ENCODE results near the gene ATP11A.

ATP11A gene

GRCh38 chr13:112757759-112758086, 67.9 kb downstream of the ATP11A start:
- DNase-seq (ENCODE audit: low read depth in 2 of 2, low spot score in 1 of 2), result no peak

GRCh38 chr13:112759053-112759452, 69.2 kb downstream of the ATP11A start:
- no peak for DNase-seq (ENCODE audit: low read depth in 2 of 2, low spot score in 1 of 2)

- DNase-seq (ENCODE audit: low read depth in 2 of 2, low spot score in 1 of 2), result no peak
Observed at GRCh38 chr13:112759827-112760226, 70.0 kb downstream of the ATP11A start.

GRCh38 chr13:112760435-112760834, 70.6 kb downstream of the ATP11A start:
- DNase-seq (ENCODE audit: low read depth in 2 of 2, low spot score in 1 of 2), result no peak

- no peak for DNase-seq (ENCODE audit: low read depth in 2 of 2, low spot score in 1 of 2)
Observed at GRCh38 chr13:112760931-112761330, 71.1 kb downstream of the ATP11A start.

DNA sequence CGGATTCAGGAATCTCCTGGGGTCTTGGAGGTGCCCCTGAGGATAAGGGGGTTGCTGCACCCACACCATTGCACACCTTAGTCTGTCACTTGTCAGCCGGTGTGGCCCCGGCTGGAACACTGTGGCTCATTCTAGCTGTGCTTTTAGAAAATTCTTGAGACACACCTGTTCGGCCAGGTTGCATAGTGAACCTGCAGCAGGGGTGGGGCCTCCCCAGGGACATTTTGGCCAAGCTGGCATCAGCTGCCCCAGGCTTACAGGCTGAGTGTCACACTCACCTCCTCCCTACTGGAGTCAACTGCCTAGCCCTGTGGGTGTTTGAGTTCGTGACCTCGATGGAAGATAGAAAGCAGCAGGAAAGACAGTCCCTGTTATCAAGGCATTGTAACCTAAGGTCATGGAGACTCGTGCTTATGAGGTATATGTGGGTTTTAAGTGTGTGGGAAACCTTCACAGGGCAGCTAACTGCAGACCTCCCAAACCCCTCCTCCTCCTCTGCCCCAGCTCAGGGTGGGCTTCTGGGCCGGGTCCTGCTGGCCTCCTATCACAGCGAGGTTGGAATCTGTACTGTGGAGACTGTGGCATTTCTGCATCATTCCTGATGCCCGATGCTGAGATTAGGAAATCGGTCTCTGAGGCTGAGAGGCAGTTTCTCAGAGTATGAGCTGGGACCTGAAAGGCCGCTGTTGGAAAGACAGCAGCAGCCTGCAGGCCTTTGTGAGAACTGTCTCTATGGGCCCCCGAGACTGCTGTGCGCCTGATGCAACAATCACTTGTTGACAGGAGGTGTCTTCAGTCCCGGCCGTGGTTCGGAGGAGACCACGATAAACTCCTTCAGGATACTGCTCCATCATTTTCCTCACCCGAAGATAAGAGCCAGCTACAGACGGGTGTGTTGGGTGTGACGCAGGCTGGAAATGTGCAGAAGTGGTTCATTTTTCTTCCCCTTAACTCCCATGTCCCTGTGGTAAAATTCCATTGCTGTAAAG, 72.2 kb downstream of the ATP11A start:
- DNase-seq (ENCODE audit: low read depth in 2 of 2, low spot score in 1 of 2), result no peak

GRCh38 chr13:112762690-112763080, 72.8 kb downstream of the ATP11A start:
- no peak for DNase-seq (ENCODE audit: low read depth in 2 of 2, low spot score in 1 of 2)

GRCh38 chr13:112764028-112764427, 74.2 kb downstream of the ATP11A start:
- DNase-seq (ENCODE audit: low read depth in 2 of 2, low spot score in 1 of 2), result no peak

- no peak for DNase-seq (ENCODE audit: low read depth in 2 of 2, low spot score in 1 of 2)
Observed at GRCh38 chr13:112764864-112765561, 75.2 kb downstream of the ATP11A start.

DNA sequence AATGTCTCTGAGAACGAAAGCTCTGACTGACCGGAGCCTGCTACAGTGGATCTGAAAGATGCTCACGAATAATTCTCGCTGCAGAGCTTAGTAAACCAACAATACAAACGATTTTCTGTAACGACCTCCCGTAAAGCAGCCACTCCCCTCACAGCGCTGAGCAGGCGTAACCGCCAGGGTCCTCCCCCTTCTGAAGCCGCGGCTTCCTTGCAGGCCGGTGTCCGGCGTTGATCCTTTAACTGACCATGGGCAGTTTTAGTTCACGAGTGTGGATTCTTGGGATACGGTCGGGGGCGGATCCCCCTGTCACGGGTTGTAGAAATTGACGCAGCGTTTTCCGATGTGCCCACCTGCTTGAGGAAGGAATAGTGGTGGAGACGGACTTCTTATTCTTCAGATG, 75.9 kb downstream of the ATP11A start:
- DNase-seq (ENCODE audit: low read depth in 2 of 2, low spot score in 1 of 2), result no peak

- no peak for DNase-seq (ENCODE audit: low read depth in 2 of 2, low spot score in 1 of 2)
Observed at GRCh38 chr13:112766336-112766735, 76.5 kb downstream of the ATP11A start.

DNA sequence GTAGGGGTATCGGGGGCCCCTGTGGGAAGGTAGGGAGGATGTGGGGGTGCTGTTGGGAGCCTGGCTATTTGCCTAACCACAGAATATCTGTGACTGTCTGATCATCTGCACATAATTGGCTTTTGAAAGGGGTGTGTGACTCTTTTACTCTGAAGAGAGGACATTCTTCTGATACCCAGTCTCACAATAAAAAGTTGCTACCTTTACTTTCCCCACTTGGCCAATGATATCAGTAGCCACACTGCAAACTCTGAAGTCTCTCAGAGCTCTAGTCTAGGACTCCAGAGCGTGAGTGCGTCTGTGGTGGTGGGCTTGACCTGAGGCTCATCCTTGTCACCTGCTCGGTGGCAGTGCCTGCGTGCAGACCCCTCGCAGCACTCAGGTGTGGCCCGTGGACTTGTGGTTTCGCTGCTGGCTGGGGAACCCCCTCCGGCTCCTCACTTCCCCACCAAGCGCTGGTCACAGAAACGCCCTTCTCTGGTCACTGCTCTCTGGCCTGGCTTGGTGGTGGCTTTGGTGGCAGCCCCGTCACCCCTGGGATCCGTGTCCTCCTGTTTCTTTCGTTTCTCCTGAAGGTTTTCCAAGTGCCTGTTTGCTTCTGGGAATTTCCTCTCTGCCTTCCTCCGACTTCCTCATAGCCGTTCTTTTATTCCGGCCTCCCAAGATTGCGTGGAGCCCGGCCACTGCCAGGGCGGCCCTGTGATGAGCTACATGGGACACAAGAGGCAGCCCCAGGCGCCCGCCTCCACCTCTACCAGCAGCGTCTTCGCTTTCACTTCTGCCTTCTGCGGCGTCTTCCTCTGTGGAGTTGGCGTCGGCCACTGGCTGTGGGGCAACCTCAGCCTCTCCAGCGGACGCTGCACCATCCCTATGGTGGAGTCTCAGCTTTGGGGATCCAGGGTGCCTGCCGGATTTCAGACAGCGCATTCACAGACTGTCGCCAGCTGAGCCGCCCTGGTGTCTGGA, 78.0 kb downstream of the ATP11A start:
- no peak for DNase-seq (ENCODE audit: low read depth in 2 of 2, low spot score in 1 of 2)

DNA sequence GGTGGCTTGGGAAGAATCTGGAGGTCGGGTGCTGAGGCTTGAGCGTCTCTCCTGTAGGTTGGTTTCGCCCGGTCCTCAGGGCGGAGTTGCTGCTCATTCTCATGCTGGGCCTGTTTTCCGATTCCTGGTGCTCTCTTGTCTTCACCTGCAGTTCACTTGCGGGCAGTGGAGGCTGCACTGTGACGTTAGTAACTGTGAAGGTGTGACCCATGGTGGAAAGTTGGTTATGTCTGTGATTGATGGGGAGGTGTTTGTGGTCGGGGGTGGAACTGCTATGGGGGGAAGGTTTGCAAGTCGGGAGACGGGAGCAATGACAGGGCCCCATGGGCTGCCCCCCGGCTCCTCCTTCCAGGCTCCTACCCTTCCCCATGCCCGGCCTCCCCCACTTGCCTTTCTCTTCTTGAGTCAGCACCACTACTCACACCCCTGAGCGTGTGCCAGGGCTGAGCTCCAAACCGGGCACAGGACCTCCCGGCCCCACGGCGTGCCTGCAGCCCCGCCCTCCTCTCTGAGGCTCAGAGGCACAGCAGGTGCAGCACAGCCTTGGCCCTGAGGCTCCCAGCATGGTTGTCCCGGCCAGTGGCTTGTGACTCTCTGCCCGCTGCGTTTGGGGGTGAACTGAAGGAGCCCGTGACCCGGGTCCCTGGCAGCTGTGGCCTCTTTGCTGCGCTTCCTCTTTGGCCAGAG, 79.1 kb downstream of the ATP11A start:
- DNase-seq (ENCODE audit: low read depth in 2 of 2, low spot score in 1 of 2), result peak in 1 of 2 donors; percentile 10

DNA sequence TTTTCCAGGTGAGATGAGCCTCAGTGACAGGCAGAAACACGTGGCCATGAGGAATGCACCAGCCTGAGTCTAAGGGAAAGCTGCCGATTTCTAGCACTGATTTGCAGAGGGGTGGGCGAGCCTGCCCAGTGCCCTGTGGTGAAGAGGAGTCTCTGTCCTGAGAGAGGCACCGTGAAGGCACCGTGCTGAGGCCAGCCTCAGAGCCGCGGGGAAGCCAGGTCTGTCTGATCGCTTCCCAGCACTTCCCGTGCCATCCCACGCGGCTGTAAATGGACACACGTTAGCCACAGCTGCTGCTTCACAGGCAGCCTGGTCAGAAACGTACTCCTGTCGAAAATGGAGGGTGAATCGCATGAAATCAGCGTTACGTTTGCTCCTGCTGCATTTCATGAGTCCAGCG, 79.8 kb downstream of the ATP11A start:
- no peak for DNase-seq (ENCODE audit: low read depth in 2 of 2, low spot score in 1 of 2)

GRCh38 chr13:112770504-112770903, 80.7 kb downstream of the ATP11A start:
- no peak for DNase-seq (ENCODE audit: low read depth in 2 of 2, low spot score in 1 of 2)

DNA sequence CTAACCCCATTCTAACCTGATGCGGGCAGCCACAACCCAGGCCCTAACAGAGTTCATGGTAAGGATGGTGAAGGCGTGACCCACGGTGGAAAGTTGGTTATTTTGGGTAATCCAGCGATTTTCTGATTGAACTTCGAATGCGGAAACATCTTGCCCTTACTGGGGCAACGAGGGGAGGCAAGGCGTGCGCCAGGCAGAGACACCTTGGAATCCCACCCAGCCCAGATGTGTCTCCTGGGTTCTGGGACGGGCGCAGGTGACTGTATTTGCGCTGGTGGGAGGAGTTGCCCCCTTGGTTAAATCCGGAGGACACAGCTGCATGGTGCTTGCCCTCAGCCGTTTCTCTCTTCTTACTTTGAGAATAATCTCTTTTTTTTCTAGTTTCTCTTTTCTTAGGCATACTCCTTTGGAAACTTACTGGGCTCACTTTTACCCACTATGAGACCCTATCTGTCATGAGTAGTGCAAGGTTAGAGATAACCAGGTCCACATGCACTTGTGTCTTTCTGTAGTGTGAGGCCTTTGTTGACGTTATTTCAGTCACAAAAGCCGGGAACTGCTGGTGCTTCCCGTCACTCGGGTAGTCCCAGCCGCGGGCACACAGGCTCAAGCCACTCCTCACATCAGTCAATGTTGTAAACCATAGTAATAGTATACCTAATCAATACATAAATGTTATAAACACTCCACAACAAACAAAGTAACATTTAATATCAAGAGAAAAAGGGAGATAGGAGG, 81.5 kb downstream of the ATP11A start:
- no peak for DNase-seq (ENCODE audit: low read depth in 2 of 2, low spot score in 1 of 2)

GRCh38 chr13:112771877-112772538, 82.2 kb downstream of the ATP11A start:
- DNase-seq (ENCODE audit: low read depth in 2 of 2, low spot score in 1 of 2), result no peak

- no peak for DNase-seq (ENCODE audit: low read depth in 2 of 2, low spot score in 1 of 2)
Observed at GRCh38 chr13:112772539-112772909, 82.7 kb downstream of the ATP11A start.

DNA sequence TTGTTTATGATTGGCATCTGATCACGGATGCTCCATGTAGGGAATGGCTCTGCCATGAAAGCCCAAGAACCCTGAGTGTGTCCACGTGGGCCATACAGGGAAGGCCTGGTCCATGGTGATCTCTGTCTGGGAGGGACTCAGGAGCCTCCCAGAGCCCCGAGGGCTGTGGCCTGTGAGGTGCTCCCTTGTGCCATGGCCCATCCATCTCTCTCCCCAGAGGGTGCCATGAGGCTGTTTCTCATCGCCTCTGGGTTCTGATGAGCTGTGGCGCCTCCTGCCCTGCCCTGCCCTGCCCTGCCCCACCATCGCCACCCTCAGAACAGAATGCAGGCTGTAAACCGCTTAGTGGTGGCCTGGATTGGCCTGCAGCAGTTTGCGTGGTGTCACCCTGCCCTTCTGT, 83.1 kb downstream of the ATP11A start:
- no peak for DNase-seq (ENCODE audit: low read depth in 2 of 2, low spot score in 1 of 2)
